T-helper 2 cell treated with Interferon-gamma antibody and Interleukin-4, amounts not matched to agents 100 ng/mL and 5 ng/mL, for 36 hours (primary cell): ENCODE data around the gene PLD2. TPM values are rescaled to one million over a fixed set of nuclear protein-coding genes. Genes with fewer than 3 reads are reported as not detected.

Experiments used
- intact Hi-C: fragments of 100-400 bp; cut with micrococcal nuclease; formaldehyde crosslinking; loops from one replicate; pipeline ENCODE4 v1.15.1; 2023
- total RNA-seq: library from RNA; stranded (reverse); gene quantifications from 2 replicates; pipeline ENCODE4 v1.2.3, GENCODE V29; 2022

Gene PLD2
- total RNA-seq, 1 donor from 2014 or later = 15.8 TPM

- intact Hi-C loops = no loop called here
Observed at GRCh38 chr17:4827399-4827798, 20.4 kb downstream of the PLD2 start.

GRCh38 chr17:4832829-4833177 is 25.9 kb downstream of the PLD2 start:
- intact Hi-C loops = loop anchor here (1.0 to 2.0 kb wide), 2 partner anchors 26 to 43 kb away; partner anchors contain the start of gene PLD2

- intact Hi-C loops = loop anchor here (1.0 to 2.0 kb wide), 2 partner anchors 27 to 43 kb away; partner anchors contain the start of gene PLD2
Observed at GRCh38 chr17:4833178-4833940, 26.4 kb downstream of the PLD2 start, which contains the start of gene MINK1. MINK1 (plus strand) TSS chr17:4833340; CDS start chr17:4833584, 244 bp downstream.

- intact Hi-C loops = loop anchor here (1.0 to 2.0 kb wide), 2 partner anchors 27 to 44 kb away; partner anchors contain the start of gene PLD2
Observed at GRCh38 chr17:4833941-4834680, 27.2 kb downstream of the PLD2 start.

GRCh38 chr17:4834681-4835020 is 27.7 kb downstream of the PLD2 start:
- intact Hi-C loops = loop anchor here (5.0 kb wide), 1 partner anchor 122 kb away; the partner anchor contains the start of gene ARRB2

GRCh38 chr17:4836221-4836620 is 29.3 kb downstream of the PLD2 start:
- intact Hi-C loops = loop anchor here (5.0 kb wide), 1 partner anchor 124 kb away; the partner anchor contains the start of gene ARRB2

- intact Hi-C loops = loop anchor here (5.0 kb wide), 1 partner anchor 125 kb away; the partner anchor contains the start of gene ARRB2
Observed at GRCh38 chr17:4837471-4838308, 30.7 kb downstream of the PLD2 start.

GRCh38 chr17:4838309-4838785 is 31.4 kb downstream of the PLD2 start:
- intact Hi-C loops = loop anchor here (5.0 kb wide), 1 partner anchor 126 kb away; the partner anchor contains the start of gene ARRB2

GRCh38 chr17:4839221-4839620 is 32.3 kb downstream of the PLD2 start:
- intact Hi-C loops = loop anchor here (5.0 kb wide), 1 partner anchor 127 kb away; the partner anchor contains the start of gene ARRB2

GRCh38 chr17:4839965-4840892 is 33.3 kb downstream of the PLD2 start:
- intact Hi-C loops = loop anchor here (5.0 kb wide), 1 partner anchor 128 kb away; the partner anchor contains the start of gene ARRB2

GRCh38 chr17:4840893-4841242 is 33.9 kb downstream of the PLD2 start:
- intact Hi-C loops = no loop called here

GRCh38 chr17:4842376-4842775 is 35.4 kb downstream of the PLD2 start:
- intact Hi-C loops = no loop called here

GRCh38 chr17:4843321-4844000 is 36.5 kb downstream of the PLD2 start:
- intact Hi-C loops = no loop called here

GRCh38 chr17:4845118-4845517 is 38.2 kb downstream of the PLD2 start:
- intact Hi-C loops = no loop called here

GRCh38 chr17:4846635-4847390 is 39.9 kb downstream of the PLD2 start:
- intact Hi-C loops = no loop called here

- intact Hi-C loops = no loop called here
Observed at GRCh38 chr17:4849011-4849536, 42.1 kb downstream of the PLD2 start.

GRCh38 chr17:4850246-4850645 is 43.3 kb downstream of the PLD2 start:
- intact Hi-C loops = no loop called here

- intact Hi-C loops = no loop called here
Observed at GRCh38 chr17:4851084-4851483, 44.1 kb downstream of the PLD2 start.
